Peyer's patch (tissue), 4 donors: ENCODE results near the gene EIF3J. TPM values are rescaled to one million over a fixed set of nuclear protein-coding genes. Genes with fewer than 3 reads are reported as not detected.

Source experiments
- DNase-seq, 3 donors: peaks; one replicate each; pipeline ENCODE4 v3.0.0-alpha.2; 2017 to 2019
- H3K27ac ChIP-seq, 4 donors: fragments of 200-600 bp; sonication (generic); one replicate each; pipeline ENCODE4 v1.5.1; 2016 to 2019
- H3K27me3 ChIP-seq, 2 donors: fragments of 200-600 bp; sonication (generic); one replicate each; pipeline ENCODE4 v1.5.1; 2019
- H3K36me3 ChIP-seq, 3 donors: fragments of 200-600 bp; sonication (generic); one replicate each; pipeline ENCODE4 v1.5.1; 2016 to 2019
- H3K4me1 ChIP-seq, 4 donors: fragments of 200-600 bp; sonication (generic); one replicate each; pipeline ENCODE4 v1.5.1; 2016 to 2019
- H3K4me3 ChIP-seq, 4 donors: fragments of 200-600 bp; sonication (generic); 1 replicate in 3 of 4; 2 replicates in 1 of 4; pipeline ENCODE4 v1.5.1; 2016 to 2019; ENCODE audit warnings: mild to moderate bottlenecking in 1 of 4
- H3K9me3 ChIP-seq, 4 donors: fragments of 200-600 bp; sonication (generic); one replicate each; pipeline ENCODE4 v1.5.1; 2016 to 2019; ENCODE audit warnings: mild to moderate bottlenecking in 1 of 4
- CTCF ChIP-seq, 6 experiments: fragments of 450-650 bp in 4 of 6; fragments of 200-600 bp in 2 of 6; sonication (generic) in 1 of 6; IDR thresholded peaks; one replicate each; pipeline ENCODE4 v1.5.1; 2017 to 2019; ENCODE audit warnings: antibody characterized with exemption in 6 of 6, mild to moderate bottlenecking in 3 of 6, moderate library complexity in 1 of 6
- POLR2A ChIP-seq, 2 donors: fragments of 450-650 bp; IDR thresholded peaks; one replicate each; pipeline ENCODE4 v1.5.1; 2017; ENCODE audit warnings: antibody characterized with exemption in 2 of 2, mild to moderate bottlenecking in 2 of 2, moderate library complexity in 2 of 2
- total RNA-seq, 4 donors: library from RNA; depleted of rRNA; stranded (reverse); fragments of >200 nt; gene quantifications; one replicate each; pipeline ENCODE4 v1.1.0, GENCODE V29; 2016

EIF3J gene
- total RNA-seq, 4 donors from 2014 or later: 28.0 to 88.3 (median 48.3) TPM

- no peak for TF ChIP-seq POLR2A (IDR thresholded peaks at IDR 0.05)
- TF ChIP-seq CTCF (IDR thresholded peaks at IDR 0.05): no peak
- Histone ChIP-seq H3K36me3 (peaks cover 0 to 16% (median 0%) of the 10 kb centered on the region in 3 donors), H3K27me3 (no peaks in the 10 kb centered on the region), H3K27ac (no peak overlapping the region), H3K4me1 (peaks cover 0 to 21% (median 6%) of the 10 kb centered on the region in 4 donors), H3K9me3 (no peaks in the 10 kb centered on the region), H3K4me3 (no peak overlapping the region)
- no peak for DNase-seq
Measured at GRCh38 chr15:44535092-44535491, 1.9 kb upstream of the EIF3J start.

- Histone ChIP-seq H3K27ac (peak overlapping the region; percentile 97 to 99 (median 98)), H3K27me3 (no peaks in the 10 kb centered on the region), H3K9me3 (no peaks in the 10 kb centered on the region), H3K36me3 (peaks cover 0 to 16% (median 0%) of the 10 kb centered on the region in 3 donors), H3K4me3 (peak overlapping the region; percentile 84 to 94 (median 90)), H3K4me1 (peaks cover 0 to 23% (median 6%) of the 10 kb centered on the region in 4 donors)
- TF ChIP-seq CTCF (IDR thresholded peaks at IDR 0.05) (no peak), POLR2A (IDR thresholded peaks at IDR 0.05) (no peak)
- peak; percentile 45 to 55 (median 52) for DNase-seq
Measured at GRCh38 chr15:44535523-44536301, 1.2 kb upstream of the EIF3J start.

GRCh38 chr15:44536302-44536961, 515 bp upstream of the EIF3J start:
- TF ChIP-seq POLR2A (IDR thresholded peaks at IDR 0.05) (peak; percentile 76 to 77), CTCF (IDR thresholded peaks at IDR 0.05) (peak in 5 of 6 experiments; percentile 14 to 57 (median 48))
- H3K4me1 ChIP-seq: peaks cover 0 to 31% (median 6%) of the 10 kb centered on the region in 4 donors
- H3K27ac ChIP-seq: peak overlapping the region; percentile 97 to 99 (median 98)
- H3K4me3 ChIP-seq: peak overlapping the region; percentile 84 to 94 (median 90)
- H3K36me3 ChIP-seq: peaks cover 0 to 16% (median 0%) of the 10 kb centered on the region in 3 donors
- no peaks in the 10 kb centered on the region for H3K9me3 ChIP-seq
- no peaks in the 10 kb centered on the region for H3K27me3 ChIP-seq
- peak; percentile 80 to 93 (median 92) for DNase-seq

GRCh38 chr15:44537735-44538240, 841 bp downstream of the EIF3J start:
- peak overlapping the region; percentile 97 to 99 (median 98) for H3K27ac ChIP-seq
- H3K9me3 ChIP-seq: no peaks in the 10 kb centered on the region
- H3K27me3 ChIP-seq: no peaks in the 10 kb centered on the region
- H3K36me3 ChIP-seq: peaks cover 0 to 16% (median 0%) of the 10 kb centered on the region in 3 donors
- DNase-seq: no peak
- peaks cover 0 to 36% (median 6%) of the 10 kb centered on the region in 4 donors for H3K4me1 ChIP-seq
- H3K4me3 ChIP-seq: peak overlapping the region; percentile 84 to 94 (median 90)
- TF ChIP-seq POLR2A (IDR thresholded peaks at IDR 0.05) (no peak), CTCF (IDR thresholded peaks at IDR 0.05) (no peak)

- no peaks in the 10 kb centered on the region for H3K9me3 ChIP-seq
- H3K4me3 ChIP-seq: no peak overlapping the region
- H3K27me3 ChIP-seq: no peaks in the 10 kb centered on the region
- no peak for DNase-seq
- peaks cover 0 to 33% (median 5%) of the 10 kb centered on the region in 4 donors for H3K4me1 ChIP-seq
- no peak overlapping the region for H3K27ac ChIP-seq
- H3K36me3 ChIP-seq: peaks cover 0 to 10% (median 0%) of the 10 kb centered on the region in 3 donors
- TF ChIP-seq POLR2A (IDR thresholded peaks at IDR 0.05): no peak
- no peak for TF ChIP-seq CTCF (IDR thresholded peaks at IDR 0.05)
Measured at GRCh38 chr15:44541282-44541958, 4.5 kb downstream of the EIF3J start.
